A204.1 (cell line): ENCODE results near the gene SPATA31C2.
"Not testable (repeated sequence)": the region's sequence is repeated elsewhere in the genome, so short reads cannot be mapped to it uniquely, and the experiment has no call there.

Experiments
- FAIRE-seq: peaks from 2 replicates; lab custom pipeline; 2012; peaks lifted over from hg19 to GRCh38; lab: Jason Lieb, UNC

SPATA31C2 gene

GRCh38 chr9:88123413-88123812, 14.9 kb downstream of the SPATA31C2 start:
- not testable (repeated sequence) for FAIRE-seq

GRCh38 chr9:88118121-88118520, 20.2 kb downstream of the SPATA31C2 start:
- FAIRE-seq: not testable (repeated sequence)

- not testable (repeated sequence) for FAIRE-seq
Measured at GRCh38 chr9:88114968-88115612, 23.2 kb downstream of the SPATA31C2 start.

GRCh38 chr9:88114283-88114967, 23.9 kb downstream of the SPATA31C2 start:
- not testable (repeated sequence) for FAIRE-seq

GRCh38 chr9:88113156-88114130, 24.8 kb downstream of the SPATA31C2 start:
- FAIRE-seq: not testable (repeated sequence)

GRCh38 chr9:88110026-88110425, 28.2 kb downstream of the SPATA31C2 start:
- FAIRE-seq: peak; percentile 80

GRCh38 chr9:88108779-88109178, 29.5 kb downstream of the SPATA31C2 start:
- FAIRE-seq: no peak

- peak; percentile 64 for FAIRE-seq
Measured at GRCh38 chr9:88106492-88106891, 31.8 kb downstream of the SPATA31C2 start.

- no peak for FAIRE-seq
Measured at GRCh38 chr9:88092797-88093331, 45.4 kb downstream of the SPATA31C2 start.

GRCh38 chr9:88090151-88090581, 48.1 kb downstream of the SPATA31C2 start:
- no peak for FAIRE-seq

GRCh38 chr9:88087906-88088305, 50.4 kb downstream of the SPATA31C2 start:
- no peak for FAIRE-seq

GRCh38 chr9:88085476-88085875, 52.8 kb downstream of the SPATA31C2 start:
- FAIRE-seq: no peak

- no peak for FAIRE-seq
Measured at GRCh38 chr9:88084357-88085183, 53.7 kb downstream of the SPATA31C2 start.
